Measurements from ENCODE around the gene NAA30.

Gene NAA30

DNA sequence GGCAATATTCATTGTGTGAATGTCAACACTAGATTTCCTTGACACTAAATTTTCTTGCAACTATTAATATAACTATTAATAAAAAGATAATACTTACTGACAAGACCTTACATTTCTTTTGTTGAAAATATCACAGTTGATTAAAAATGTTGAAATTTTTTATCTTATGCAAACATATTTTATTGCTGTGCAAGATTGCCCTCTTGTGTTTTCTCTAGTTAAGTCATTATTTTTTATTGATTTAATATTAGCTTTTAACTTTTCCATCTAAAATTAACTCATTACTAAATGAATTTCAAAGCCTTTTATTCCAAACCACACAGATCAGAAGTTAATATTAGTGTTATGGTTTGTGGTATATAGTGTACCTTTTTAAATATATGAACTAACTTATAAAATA, 11.7 kb upstream of the NAA30 start:
- no peak for DNase-seq (ENCODE audit: low read depth in 1 of 2, low spot score in 1 of 2)
- H3K27me3 ChIP-seq (ENCODE audit: insufficient read depth, poor library complexity, severe bottlenecking) = no peaks in the 10 kb centered on the region
- H3K4me3 ChIP-seq (replicated peaks; ENCODE audit: insufficient read depth, low read length) = no peak overlapping the region
- TF ChIP-seq, protein P1, sequence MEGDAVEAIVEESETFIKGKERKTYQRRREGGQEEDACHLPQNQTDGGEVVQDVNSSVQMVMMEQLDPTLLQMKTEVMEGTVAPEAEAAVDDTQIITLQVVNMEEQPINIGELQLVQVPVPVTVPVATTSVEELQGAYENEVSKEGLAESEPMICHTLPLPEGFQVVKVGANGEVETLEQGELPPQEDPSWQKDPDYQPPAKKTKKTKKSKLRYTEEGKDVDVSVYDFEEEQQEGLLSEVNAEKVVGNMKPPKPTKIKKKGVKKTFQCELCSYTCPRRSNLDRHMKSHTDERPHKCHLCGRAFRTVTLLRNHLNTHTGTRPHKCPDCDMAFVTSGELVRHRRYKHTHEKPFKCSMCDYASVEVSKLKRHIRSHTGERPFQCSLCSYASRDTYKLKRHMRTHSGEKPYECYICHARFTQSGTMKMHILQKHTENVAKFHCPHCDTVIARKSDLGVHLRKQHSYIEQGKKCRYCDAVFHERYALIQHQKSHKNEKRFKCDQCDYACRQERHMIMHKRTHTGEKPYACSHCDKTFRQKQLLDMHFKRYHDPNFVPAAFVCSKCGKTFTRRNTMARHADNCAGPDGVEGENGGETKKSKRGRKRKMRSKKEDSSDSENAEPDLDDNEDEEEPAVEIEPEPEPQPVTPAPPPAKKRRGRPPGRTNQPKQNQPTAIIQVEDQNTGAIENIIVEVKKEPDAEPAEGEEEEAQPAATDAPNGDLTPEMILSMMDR (IDR thresholded peaks at IDR 0.05; ENCODE audit: insufficient read depth, low read length) = no peak
- TF ChIP-seq POLR2AphosphoS5 (IDR thresholded peaks at IDR 0.05; ENCODE audit: low read depth) (no peak), REST (IDR thresholded peaks at IDR 0.05; ENCODE audit: insufficient replicate concordance, low read depth) (no peak), GABPA (IDR thresholded peaks at IDR 0.05; ENCODE audit: low read depth) (no peak), SPI1 (IDR thresholded peaks at IDR 0.05; ENCODE audit: borderline replicate concordance, low read depth) (no peak)
- no peak overlapping the region for H3K27ac ChIP-seq (replicated peaks)

DNA sequence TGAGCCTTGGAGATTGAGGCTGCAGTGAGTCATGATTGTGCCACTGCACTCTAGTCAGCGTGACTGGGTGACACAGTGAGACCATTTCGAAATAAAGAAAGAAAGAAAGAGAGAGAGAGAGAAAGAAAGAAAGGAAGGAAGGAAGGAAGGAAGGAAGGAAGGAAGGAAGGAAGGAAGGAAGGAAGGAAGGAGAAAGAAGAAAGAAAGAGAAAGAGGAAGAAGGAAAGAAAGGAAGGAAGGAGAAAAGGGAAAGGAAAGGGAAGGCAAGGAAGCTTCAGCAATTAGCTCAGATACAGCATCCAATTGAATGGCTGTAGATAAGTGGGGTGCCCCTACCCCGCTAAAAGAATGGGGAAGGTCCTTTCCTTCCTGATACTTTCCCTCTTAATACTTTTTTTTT, 9.5 kb upstream of the NAA30 start:
- Histone ChIP-seq H3K27me3 (ENCODE audit: insufficient read depth, poor library complexity, severe bottlenecking) (no peaks in the 10 kb centered on the region), H3K27ac (replicated peaks) (no peak overlapping the region), H3K4me3 (replicated peaks; ENCODE audit: insufficient read depth, low read length) (no peak overlapping the region)
- DNase-seq (ENCODE audit: low read depth in 1 of 2, low spot score in 1 of 2) = no peak
- TF ChIP-seq, protein P1 (IDR thresholded peaks at IDR 0.05; ENCODE audit: insufficient read depth, low read length) = no peak
- TF ChIP-seq GABPA (IDR thresholded peaks at IDR 0.05; ENCODE audit: low read depth) (no peak), SPI1 (IDR thresholded peaks at IDR 0.05; ENCODE audit: borderline replicate concordance, low read depth) (no peak), POLR2AphosphoS5 (IDR thresholded peaks at IDR 0.05; ENCODE audit: low read depth) (no peak), REST (IDR thresholded peaks at IDR 0.05; ENCODE audit: insufficient replicate concordance, low read depth) (no peak)

GRCh38 chr14:57382283-57382682, 8.1 kb upstream of the NAA30 start:
- DNase-seq (ENCODE audit: low read depth in 1 of 2, low spot score in 1 of 2) = no peak
- Histone ChIP-seq H3K27ac (replicated peaks) (no peak overlapping the region), H3K4me3 (replicated peaks; ENCODE audit: insufficient read depth, low read length) (no peak overlapping the region), H3K27me3 (ENCODE audit: insufficient read depth, poor library complexity, severe bottlenecking) (no peaks in the 10 kb centered on the region)
- TF ChIP-seq, protein P1 (IDR thresholded peaks at IDR 0.05; ENCODE audit: insufficient read depth, low read length) = no peak
- TF ChIP-seq REST (IDR thresholded peaks at IDR 0.05; ENCODE audit: insufficient replicate concordance, low read depth) (no peak), SPI1 (IDR thresholded peaks at IDR 0.05; ENCODE audit: borderline replicate concordance, low read depth) (no peak), GABPA (IDR thresholded peaks at IDR 0.05; ENCODE audit: low read depth) (no peak), POLR2AphosphoS5 (IDR thresholded peaks at IDR 0.05; ENCODE audit: low read depth) (no peak)
